A673 (cell line): ENCODE data around the gene TMEM179B. TPM values are rescaled to one million over a fixed set of nuclear protein-coding genes. Genes with fewer than 3 reads are reported as not detected.

Experiments
- BruUV-seq: library from RNA; stranded (reverse); fragments of 400-500 nt; replicated peaks from 2 replicates; lab custom pipeline; 2021; lab: Mats Ljungman, UMichigan
- CTCF ChIA-PET: fragments of 300-600 bp; sonication (Branson Sonifier 250); formaldehyde crosslinking; loops from one replicate; lab custom pipeline; 2022; ENCODE audit warnings: antibody characterized with exemption; lab: Charles Lee
- POLR2A ChIA-PET: fragments of 300-600 bp; sonication (Branson Sonifier 250); formaldehyde crosslinking; loops from one replicate; lab custom pipeline; 2022; ENCODE audit warnings: antibody characterized with exemption; ENCODE audit not compliant: low non-redundant PET; lab: Charles Lee
- DNase-seq: peaks from one replicate; pipeline ENCODE4 v3.0.0-alpha.2; 2015; ENCODE audit warnings: low spot score
- H3K27ac ChIP-seq: fragments of 200-600 bp; sonication (generic); 2 replicates; pipeline ENCODE4 v1.5.1; 2016; ENCODE audit warnings: mixed run types, low read depth, mild to moderate bottlenecking, mixed read lengths, antibody characterized with exemption, low read length; ENCODE audit not compliant: poor library complexity, severe bottlenecking
- H3K27me3 ChIP-seq: fragments of 200-600 bp; sonication (generic); replicated peaks from 2 replicates; pipeline ENCODE4 v1.6.1; 2017; ENCODE audit warnings: mixed run types, low read depth, mild to moderate bottlenecking, mixed read lengths, antibody characterized with exemption, low read length; ENCODE audit not compliant: insufficient read depth, poor library complexity
- H3K36me3 ChIP-seq: fragments of 200-600 bp; sonication (generic); 2 replicates; pipeline ENCODE4 v1.6.1; 2016; ENCODE audit warnings: mixed run types, mild to moderate bottlenecking, mixed read lengths, antibody characterized with exemption, low read length; ENCODE audit not compliant: insufficient read depth, poor library complexity, severe bottlenecking
- H3K4me1 ChIP-seq: fragments of 200-600 bp; sonication (generic); 2 replicates; pipeline ENCODE4 v1.6.1; 2017; ENCODE audit warnings: mixed run types, mild to moderate bottlenecking, mixed read lengths, antibody characterized with exemption, low read length; ENCODE audit not compliant: insufficient read depth, poor library complexity, severe bottlenecking
- H3K4me3 ChIP-seq: fragments of 200-600 bp; sonication (generic); 2 replicates; pipeline ENCODE4 v1.5.1; 2016; ENCODE audit warnings: low read depth, mixed run types, mild to moderate bottlenecking, mixed read lengths, low read length; ENCODE audit not compliant: poor library complexity, severe bottlenecking
- H3K9me3 ChIP-seq: fragments of 200-600 bp; sonication (generic); 2 replicates; pipeline ENCODE4 v1.6.1; 2016; ENCODE audit warnings: mixed run types, low read depth, mild to moderate bottlenecking, mixed read lengths, antibody characterized with exemption, low read length; ENCODE audit not compliant: poor library complexity, severe bottlenecking
- EZH2 ChIP-seq: fragments of 200-600 bp; sonication (generic); IDR thresholded peaks from 2 replicates; pipeline ENCODE4 v1.6.1; 2017; ENCODE audit warnings: borderline replicate concordance, low read depth, mild to moderate bottlenecking, mixed read lengths, antibody characterized with exemption, low read length; ENCODE audit not compliant: poor library complexity, severe bottlenecking
- intact Hi-C: fragments of 100-400 bp; cut with micrococcal nuclease; formaldehyde crosslinking; loops from one replicate; pipeline ENCODE4 v1.10.0; 2022; ENCODE audit not compliant: unreplicated experiment
- total RNA-seq: library from RNA; stranded (reverse); gene quantifications from 2 replicates; pipeline ENCODE4 v1.2.3, GENCODE V29; 2021
- TF ChIP-seq, protein P1 (sequence below): fragments of 300-800, 200-600 bp; sonication (generic); conservative IDR thresholded peaks from 2 replicates; pipeline ENCODE4 v1.5.1; 2017; ENCODE audit warnings: low read depth, mild to moderate bottlenecking, antibody characterized with exemption, low read length, moderate library complexity, mixed read lengths

The TMEM179B gene
- total RNA-seq, 1 experiment from 2014 or later = 52.1 TPM

DNA sequence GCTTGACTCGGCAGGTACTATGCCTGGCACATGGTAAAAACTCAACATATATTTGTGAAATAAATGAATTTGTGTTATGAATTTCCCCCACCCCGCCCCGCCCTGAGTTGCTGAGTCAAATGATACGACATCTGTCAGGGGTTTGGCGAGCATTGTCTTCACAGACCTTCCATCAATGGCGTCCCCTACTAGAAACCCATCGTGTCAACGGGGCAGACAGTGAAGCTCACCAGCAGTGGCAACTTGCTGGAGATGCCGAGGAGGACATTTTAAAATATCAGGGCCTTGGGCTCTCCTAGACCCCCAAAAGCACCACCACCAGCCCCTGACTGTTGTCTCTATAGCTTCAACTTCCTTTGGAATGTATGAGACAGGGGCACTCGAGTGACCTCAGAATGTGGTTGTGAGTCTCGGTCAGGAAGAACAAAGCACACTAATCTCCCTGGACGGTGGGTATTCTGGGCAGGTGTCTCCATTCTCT lies 18.8 kb downstream of the TMEM179B start:
- CTCF ChIA-PET = interaction anchor here (0.7 kb wide), 1 partner anchor 24 kb away, joined by 3 read pairs; no protein-coding TSS in a partner anchor
- H3K27me3 ChIP-seq = no peaks in the 10 kb centered on the region
- H3K36me3 ChIP-seq = peaks cover 28% of the 10 kb centered on the region
- H3K9me3 ChIP-seq = no peaks in the 10 kb centered on the region
- peak overlapping the region; percentile 82 for H3K4me3 ChIP-seq
- H3K27ac ChIP-seq = peak overlapping the region; percentile 87
- no peak for DNase-seq
- peaks cover 19% of the 10 kb centered on the region for H3K4me1 ChIP-seq
- BruUV-seq = no TSS peak
- intact Hi-C loops = no loop called here
- TF ChIP-seq EZH2 = no peak
- TF ChIP-seq, protein P1, sequence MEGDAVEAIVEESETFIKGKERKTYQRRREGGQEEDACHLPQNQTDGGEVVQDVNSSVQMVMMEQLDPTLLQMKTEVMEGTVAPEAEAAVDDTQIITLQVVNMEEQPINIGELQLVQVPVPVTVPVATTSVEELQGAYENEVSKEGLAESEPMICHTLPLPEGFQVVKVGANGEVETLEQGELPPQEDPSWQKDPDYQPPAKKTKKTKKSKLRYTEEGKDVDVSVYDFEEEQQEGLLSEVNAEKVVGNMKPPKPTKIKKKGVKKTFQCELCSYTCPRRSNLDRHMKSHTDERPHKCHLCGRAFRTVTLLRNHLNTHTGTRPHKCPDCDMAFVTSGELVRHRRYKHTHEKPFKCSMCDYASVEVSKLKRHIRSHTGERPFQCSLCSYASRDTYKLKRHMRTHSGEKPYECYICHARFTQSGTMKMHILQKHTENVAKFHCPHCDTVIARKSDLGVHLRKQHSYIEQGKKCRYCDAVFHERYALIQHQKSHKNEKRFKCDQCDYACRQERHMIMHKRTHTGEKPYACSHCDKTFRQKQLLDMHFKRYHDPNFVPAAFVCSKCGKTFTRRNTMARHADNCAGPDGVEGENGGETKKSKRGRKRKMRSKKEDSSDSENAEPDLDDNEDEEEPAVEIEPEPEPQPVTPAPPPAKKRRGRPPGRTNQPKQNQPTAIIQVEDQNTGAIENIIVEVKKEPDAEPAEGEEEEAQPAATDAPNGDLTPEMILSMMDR = no peak
- POLR2A ChIA-PET = interaction anchor here (1.1 to 1.2 kb wide), 2 partner anchors 34 to 35 kb away, joined by 3 to 4 read pairs; no protein-coding TSS in a partner anchor

DNA sequence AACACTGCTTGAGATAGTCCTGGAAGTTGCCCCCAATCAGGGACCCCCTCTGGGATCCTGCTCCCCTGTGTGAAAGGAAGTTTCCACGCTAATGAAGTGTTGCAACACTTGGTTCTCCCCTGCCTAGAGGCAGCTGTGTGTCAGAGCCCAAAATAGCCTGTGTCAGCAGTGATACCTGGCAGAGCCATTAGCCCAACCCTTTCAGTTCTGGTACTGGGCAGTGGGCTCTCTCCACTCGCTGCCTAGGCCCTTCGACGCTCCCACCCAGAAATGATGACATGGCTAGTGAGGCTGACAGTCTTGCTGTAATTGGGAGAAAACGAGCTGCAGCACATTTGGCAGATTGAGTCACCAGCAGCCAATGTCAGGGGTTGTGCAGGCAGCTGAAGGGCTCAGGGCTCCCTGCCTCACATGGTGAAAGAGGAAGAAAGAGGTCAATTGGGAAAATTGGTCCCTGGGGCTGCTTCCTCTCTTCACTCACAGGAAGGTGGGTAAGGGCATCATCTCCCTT lies 19.5 kb downstream of the TMEM179B start:
- Histone ChIP-seq H3K36me3 (peaks cover 21% of the 10 kb centered on the region), H3K4me1 (peaks cover 19% of the 10 kb centered on the region), H3K4me3 (no peak overlapping the region), H3K9me3 (no peaks in the 10 kb centered on the region), H3K27ac (no peak overlapping the region), H3K27me3 (no peaks in the 10 kb centered on the region)
- ChIA-PET CTCF (interaction anchor here (0.7 kb wide), 2 partner anchors 20 to 23 kb away, joined by 3 to 4 read pairs; no protein-coding TSS in a partner anchor), POLR2A (interaction anchor here (1.1 to 1.2 kb wide), 2 partner anchors 34 to 35 kb away, joined by 3 to 4 read pairs; no protein-coding TSS in a partner anchor)
- BruUV-seq = no TSS peak
- no peak for DNase-seq
- no peak for TF ChIP-seq EZH2
- TF ChIP-seq, protein P1 = no peak
- intact Hi-C loops = no loop called here

- Histone ChIP-seq H3K27me3 (no peaks in the 10 kb centered on the region), H3K9me3 (no peaks in the 10 kb centered on the region), H3K4me3 (no peak overlapping the region), H3K4me1 (peaks cover 11% of the 10 kb centered on the region), H3K27ac (no peak overlapping the region), H3K36me3 (peaks cover 1% of the 10 kb centered on the region)
- POLR2A ChIA-PET = interaction anchor here (0.6 kb wide), 2 partner anchors 9 to 32 kb away, joined by 5 to 7 read pairs; no protein-coding TSS in a partner anchor
- BruUV-seq = no TSS peak
- no peak for TF ChIP-seq EZH2
- TF ChIP-seq, protein P1 = no peak
- no peak for DNase-seq
- CTCF ChIA-PET = no interaction called here
- intact Hi-C loops = no loop called here
Measured at GRCh38 chr11:62810748-62811147, 23.5 kb downstream of the TMEM179B start.
